GM19463 (cell line): ENCODE results near the gene PLA2G6.

Experiments
- ATAC-seq: cut with Tn5 transposase; IDR thresholded peaks from one replicate; pipeline ENCODE4 v1.9.1; 2021; ENCODE audit warnings: mild to moderate bottlenecking, moderate library complexity; ENCODE audit not compliant: unreplicated experiment

PLA2G6 gene

DNA sequence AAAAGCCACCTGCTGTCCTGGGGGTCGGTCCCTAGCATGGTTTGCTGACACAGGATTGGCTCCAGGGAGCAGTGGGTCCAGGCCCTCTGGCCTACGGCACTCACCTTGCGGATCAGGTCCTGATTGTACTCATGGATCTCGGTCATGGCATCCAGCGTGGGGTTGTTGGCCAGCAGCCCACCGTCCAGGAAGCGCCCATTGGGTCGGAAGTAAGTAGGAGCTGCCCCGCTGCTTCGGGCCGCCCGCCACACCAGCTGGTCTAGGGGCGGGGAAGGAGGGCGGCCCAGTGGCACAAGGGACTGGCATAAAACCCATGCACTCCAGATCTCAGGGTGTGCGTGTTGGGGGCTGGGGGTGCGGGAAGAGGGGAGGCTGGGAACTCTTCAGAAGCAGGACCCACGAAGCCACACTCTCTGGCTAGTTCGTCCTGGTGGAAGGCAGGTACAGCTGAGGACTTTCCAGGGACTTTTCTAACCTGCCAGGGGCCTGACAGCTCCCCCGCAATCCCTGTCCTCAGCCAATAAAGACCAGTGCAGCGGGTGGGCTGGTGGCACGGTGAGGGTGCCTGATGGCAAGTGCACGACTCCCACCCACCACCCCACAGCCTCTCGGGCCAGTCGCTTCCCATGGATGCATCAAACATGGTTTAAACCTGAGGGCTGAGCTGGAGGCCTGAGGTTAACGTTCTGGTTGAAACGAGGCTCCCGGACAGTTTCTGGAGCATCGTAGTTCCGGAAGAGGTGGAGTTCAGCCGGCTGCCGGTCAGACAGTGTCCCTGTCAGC is 66.0 kb downstream of the PLA2G6 start:
- ATAC-seq: no peak

- no peak for ATAC-seq
Measured at GRCh38 chr22:38114484-38115398, 66.9 kb downstream of the PLA2G6 start.

GRCh38 chr22:38112381-38112780 is 69.2 kb downstream of the PLA2G6 start:
- no peak for ATAC-seq

DNA sequence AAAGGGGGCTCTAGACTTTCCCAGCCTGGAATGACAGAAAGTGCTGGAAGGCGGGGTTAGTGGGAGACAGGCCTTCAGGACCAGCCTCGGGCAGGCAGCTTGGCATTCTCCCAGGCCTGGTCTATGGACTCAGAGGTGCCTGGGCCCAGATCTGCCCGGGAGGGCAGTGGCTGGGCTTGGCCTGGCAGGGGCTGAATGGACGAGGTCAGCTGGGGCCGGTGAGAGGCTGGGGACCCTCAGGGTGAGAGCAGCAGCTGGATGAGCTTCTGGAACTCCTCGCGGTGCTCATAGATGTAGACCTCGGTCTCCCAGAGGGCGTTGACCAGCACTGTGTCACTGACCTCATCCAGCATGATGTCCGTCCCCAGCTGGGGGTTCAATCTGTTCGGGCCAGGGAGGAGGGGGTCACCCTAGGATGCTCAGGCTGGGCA is 69.7 kb downstream of the PLA2G6 start:
- ATAC-seq: no peak

DNA sequence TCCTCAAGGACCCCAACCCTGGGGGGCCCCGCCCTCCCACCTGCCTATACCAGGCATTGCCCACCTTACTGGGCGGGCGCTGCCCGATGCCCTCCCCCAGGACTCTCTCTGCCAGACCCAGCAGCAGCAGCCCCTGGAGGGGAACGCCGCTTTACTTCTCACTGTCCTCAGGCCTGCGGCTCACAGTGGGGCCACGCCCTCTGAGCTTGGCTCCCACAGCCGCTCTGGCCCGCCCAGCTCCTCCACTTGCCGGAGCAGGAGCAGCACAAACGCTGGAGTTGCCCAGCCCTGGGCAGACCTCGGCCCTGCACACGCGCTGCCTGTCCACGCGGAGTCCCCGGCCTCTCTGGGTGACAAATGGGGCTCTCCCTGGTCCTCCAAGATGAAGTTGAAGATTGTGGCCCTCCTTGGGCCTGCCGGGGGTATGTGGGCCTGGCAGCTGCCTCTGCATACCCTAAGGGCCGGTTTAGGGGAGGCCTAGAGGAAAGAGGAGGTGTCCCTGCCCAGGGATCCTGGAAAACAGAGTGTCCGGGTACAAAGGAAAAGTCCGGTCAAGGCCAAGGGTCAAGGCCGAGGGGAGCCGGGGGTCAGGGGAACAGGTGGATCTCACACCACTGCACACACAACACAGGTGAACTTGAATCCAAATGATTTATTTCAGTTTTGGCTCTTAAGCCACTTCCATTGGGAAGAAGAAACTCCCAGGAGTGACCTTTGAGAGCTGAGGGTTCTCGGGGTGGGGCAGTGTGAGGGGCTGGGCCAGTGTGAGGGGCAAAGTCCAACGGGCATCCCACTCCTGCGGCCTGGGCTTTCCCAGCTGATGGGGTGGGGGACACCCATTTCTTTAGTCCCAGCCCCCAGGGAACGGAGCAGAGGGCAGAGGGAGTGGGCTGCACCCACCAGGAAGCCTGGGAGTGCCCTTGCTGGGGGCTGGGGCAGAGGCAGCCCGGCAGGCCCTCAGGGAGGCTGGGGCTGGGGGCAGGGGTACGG is 70.5 kb downstream of the PLA2G6 start:
- ATAC-seq: no peak

DNA sequence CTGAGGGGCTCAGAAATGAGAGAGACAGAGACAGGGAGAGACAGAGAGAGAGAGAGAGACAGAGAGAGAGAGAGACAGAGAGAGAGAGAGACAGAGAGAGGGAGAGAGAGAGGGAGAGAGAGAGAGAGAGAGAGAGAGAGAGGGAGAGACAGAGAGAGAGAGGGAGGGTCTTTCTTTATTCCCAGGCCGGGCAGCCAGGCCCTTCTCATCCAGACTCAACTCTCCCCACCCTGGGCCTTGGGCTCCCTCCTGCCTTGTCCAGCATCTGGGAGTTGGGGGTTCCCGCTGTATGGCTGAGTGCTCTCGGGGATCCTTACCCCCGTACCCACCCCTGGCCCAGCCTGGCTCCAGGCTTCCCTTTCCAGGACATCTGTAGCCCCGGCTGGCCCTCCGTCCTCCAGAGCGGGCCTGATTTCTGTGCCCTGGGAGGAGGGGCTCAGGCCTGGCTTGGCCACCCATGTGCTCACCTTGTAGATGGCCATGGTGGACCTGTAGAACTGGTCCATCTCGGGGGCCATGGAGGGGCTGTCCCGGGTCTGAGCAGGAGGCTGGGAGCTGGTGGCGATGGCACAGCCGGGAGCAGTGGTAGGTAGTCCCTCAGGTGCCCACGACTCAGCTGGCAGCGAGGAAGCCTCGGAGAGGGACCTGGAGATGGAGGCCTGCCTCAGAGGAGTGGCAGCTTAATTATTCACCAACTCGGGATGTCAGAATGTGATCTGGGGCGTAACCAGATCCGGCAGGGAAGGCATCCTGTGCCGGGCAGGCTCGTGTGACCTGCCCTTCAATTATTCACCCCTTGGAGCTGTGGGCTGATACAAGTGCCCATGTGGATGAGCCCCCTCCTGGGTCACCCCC is 71.4 kb downstream of the PLA2G6 start, which contains the start of gene BAIAP2L2:
BAIAP2L2 (minus strand) TSS at position 677 of the 855 bp plus-strand sequence; CDS start at position 518, 159 bp downstream.
- no peak for ATAC-seq

- no peak for ATAC-seq
Measured at GRCh38 chr22:38109371-38110001, 72.1 kb downstream of the PLA2G6 start.

DNA sequence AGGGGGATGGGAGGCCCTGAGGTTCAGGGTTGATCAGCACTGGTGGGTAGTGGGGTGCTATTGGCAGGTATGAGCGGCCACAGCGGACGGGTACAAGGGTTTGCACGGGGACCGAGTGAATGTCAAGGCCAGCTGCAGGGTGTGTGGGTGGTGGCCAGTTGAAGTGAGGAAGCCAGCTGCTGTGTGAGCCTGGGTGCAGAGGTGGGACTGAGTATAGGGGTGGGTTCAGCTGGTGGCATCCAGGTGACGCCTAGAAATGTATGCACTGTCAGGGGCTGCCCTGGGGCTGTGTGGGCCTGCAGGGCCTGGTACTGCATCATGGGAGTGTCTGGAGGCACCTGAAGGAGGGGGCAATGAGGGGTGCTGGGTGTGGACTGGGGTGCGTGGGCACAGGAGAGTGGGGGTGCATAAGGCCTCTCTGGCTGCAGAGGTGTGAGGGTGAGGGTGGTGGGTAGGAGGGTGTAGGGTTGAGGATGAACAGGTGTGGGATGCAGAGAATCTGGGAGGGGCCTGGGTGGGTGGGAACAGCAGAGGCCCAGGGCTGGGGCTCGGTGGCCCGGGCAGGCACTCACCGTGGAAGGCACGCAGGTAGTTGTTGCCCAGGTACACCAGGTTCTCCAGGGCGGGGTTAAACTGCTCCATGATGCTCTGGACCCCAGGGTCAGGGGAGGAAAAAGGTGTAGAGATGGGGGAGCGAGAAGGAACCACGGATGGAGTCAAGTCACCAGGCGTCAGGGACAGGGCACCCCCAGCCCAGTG is 72.9 kb downstream of the PLA2G6 start:
- ATAC-seq: no peak

GRCh38 chr22:38107692-38108515 is 73.7 kb downstream of the PLA2G6 start:
- no peak for ATAC-seq

DNA sequence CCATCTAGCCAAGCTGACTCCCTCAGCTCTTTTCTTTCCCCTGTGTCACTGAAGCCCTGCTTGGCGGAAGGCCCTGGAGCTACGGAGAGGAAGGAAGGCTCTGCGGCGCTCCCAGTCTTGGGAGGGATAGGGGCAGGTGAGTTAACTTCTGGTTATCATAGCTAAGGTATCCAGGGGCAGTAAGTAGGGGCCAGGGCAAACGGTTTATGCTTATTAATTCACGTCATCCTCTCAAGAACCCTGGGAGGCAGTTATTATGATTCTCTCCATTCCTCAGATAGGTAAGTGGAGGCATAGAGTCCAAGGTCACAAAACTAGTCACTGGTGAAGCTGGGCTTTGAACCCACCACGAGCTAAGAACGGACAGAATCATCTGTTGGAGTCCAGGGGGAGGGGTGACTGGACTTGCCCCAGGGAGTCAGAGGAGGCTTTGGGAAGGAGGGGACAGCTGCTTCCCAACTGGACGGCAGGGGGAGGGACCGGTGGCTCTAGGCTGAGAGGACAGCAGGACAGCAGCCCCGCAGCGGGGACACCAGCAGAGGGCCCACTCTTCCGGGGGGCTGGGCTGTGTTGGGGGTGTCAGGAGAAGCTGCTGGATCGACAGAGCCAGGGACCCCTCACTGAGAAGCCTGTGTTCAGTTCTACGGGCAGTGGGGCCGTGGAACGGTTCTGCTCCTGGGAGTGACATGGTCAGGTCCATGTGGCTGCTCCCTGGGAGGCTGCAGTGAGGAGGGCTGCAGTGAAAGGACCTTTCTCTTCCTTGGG is 74.6 kb downstream of the PLA2G6 start:
- ATAC-seq: no peak

GRCh38 chr22:38104084-38104483 is 77.5 kb downstream of the PLA2G6 start:
- ATAC-seq: no peak

DNA sequence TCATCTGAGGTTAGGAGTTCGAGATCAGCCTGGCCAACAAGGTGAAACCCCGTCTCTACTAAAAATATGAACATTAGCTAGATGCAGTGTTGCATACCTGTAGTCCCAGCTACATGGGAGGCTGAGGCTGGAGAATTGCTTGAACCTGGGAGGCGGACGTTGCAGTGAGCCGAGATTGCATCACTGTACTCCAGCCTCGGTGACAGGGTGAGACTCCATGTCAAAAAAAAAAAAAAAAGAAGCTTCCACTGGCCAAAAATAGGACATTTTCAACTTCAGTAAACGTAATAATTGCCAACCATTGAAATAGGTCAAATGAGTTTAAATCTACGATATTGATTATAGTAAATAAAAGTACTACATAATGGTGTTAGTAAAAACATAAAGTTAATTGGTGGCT is 78.0 kb downstream of the PLA2G6 start:
- ATAC-seq: no peak

- no peak for ATAC-seq
Measured at GRCh38 chr22:38098410-38099249, 83.0 kb downstream of the PLA2G6 start.

GRCh38 chr22:38097557-38098409 is 83.8 kb downstream of the PLA2G6 start:
- no peak for ATAC-seq

DNA sequence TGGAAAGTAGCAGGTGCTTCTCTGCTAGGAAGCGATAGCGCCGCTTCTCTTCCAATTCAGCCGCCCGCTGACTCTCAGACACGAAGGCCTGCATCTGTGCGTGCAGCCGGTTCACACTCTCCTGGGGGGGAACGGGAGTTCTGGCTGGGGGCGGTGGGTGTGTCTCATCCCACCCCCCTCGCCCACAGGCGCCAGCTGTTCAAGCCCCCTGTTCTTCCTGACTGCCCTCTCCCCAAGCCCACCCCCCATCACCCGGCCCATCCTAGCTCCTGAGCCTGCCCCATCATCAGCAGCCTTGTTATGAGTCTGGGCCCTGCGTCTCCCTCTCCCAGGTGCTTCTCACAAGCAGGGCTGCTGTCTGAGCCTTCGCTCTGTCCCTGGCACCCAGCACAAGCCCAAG is 84.6 kb downstream of the PLA2G6 start:
- ATAC-seq: no peak
